Chondrocyte (in vitro differentiated cells): Measurements from ENCODE around the gene CDK17. TPM values are rescaled to one million over a fixed set of nuclear protein-coding genes. Genes with fewer than 3 reads are reported as not detected.
"Not testable (repeated sequence)": the region's sequence is repeated elsewhere in the genome, so short reads cannot be mapped to it uniquely, and the experiment has no call there.

Experiments
- DNase-seq: peaks from one replicate; pipeline ENCODE4 v3.0.0; 2021; ENCODE audit warnings: mixed read lengths, low spot score
- H3K27ac Mint-ChIP-seq: one replicate; pipeline ENCODE4 v1.8.0; 2021; ENCODE audit warnings: mild to moderate bottlenecking, moderate library complexity, mixed read lengths; ENCODE audit not compliant: unreplicated experiment
- H3K27me3 Mint-ChIP-seq: 2 replicates; pipeline ENCODE4 v1.8.0; 2021; ENCODE audit warnings: low read depth, mixed read lengths
- H3K36me3 Mint-ChIP-seq: 2 replicates; pipeline ENCODE4 v1.8.0; 2021; ENCODE audit warnings: low read depth, mixed read lengths
- H3K4me1 Mint-ChIP-seq: 2 replicates; pipeline ENCODE4 v1.8.0; 2021; ENCODE audit warnings: low read depth, mild to moderate bottlenecking, mixed read lengths
- H3K4me3 Mint-ChIP-seq: one replicate; pipeline ENCODE4 v1.8.0; 2021; ENCODE audit warnings: mild to moderate bottlenecking, moderate library complexity, mixed read lengths; ENCODE audit not compliant: unreplicated experiment
- H3K9me3 Mint-ChIP-seq: 2 replicates; pipeline ENCODE4 v1.8.0; 2021; ENCODE audit warnings: low read depth, mixed read lengths
- CTCF ChIP-seq: fragments of 200-600 bp; sonication (generic); IDR thresholded peaks from 2 replicates; pipeline ENCODE4 v1.5.0; 2021; ENCODE audit warnings: antibody characterized with exemption, mild to moderate bottlenecking, moderate library complexity
- total RNA-seq: library from RNA; stranded (reverse); gene quantifications from 3 replicates; pipeline ENCODE4 v1.2.1, GENCODE V29; 2021

CDK17 gene
- total RNA-seq, 1 donor from 2014 or later, result 28.5 TPM

GRCh38 chr12:96424601-96425000 lies 24.4 kb upstream of the CDK17 start:
- H3K4me1 Mint-ChIP-seq, result peaks cover 52% of the 10 kb centered on the region
- no peak for TF ChIP-seq CTCF
- H3K27ac Mint-ChIP-seq, result peak overlapping the region; percentile 17
- no peaks in the 10 kb centered on the region for H3K27me3 Mint-ChIP-seq
- no peaks in the 10 kb centered on the region for H3K36me3 Mint-ChIP-seq
- no peak overlapping the region for H3K4me3 Mint-ChIP-seq
- H3K9me3 Mint-ChIP-seq, result no peaks in the 10 kb centered on the region
- DNase-seq, result no peak

GRCh38 chr12:96422192-96422591 lies 22.0 kb upstream of the CDK17 start:
- TF ChIP-seq CTCF, result no peak
- Mint-ChIP-seq H3K4me1 (peaks cover 38% of the 10 kb centered on the region), H3K27me3 (no peaks in the 10 kb centered on the region), H3K36me3 (no peaks in the 10 kb centered on the region), H3K27ac (no peak overlapping the region), H3K4me3 (no peak overlapping the region), H3K9me3 (no peaks in the 10 kb centered on the region)
- no peak for DNase-seq

GRCh38 chr12:96421014-96421413 lies 20.8 kb upstream of the CDK17 start:
- H3K27ac Mint-ChIP-seq, result no peak overlapping the region
- H3K9me3 Mint-ChIP-seq, result no peaks in the 10 kb centered on the region
- peaks cover 39% of the 10 kb centered on the region for H3K4me1 Mint-ChIP-seq
- H3K27me3 Mint-ChIP-seq, result no peaks in the 10 kb centered on the region
- no peak for TF ChIP-seq CTCF
- no peak overlapping the region for H3K4me3 Mint-ChIP-seq
- no peaks in the 10 kb centered on the region for H3K36me3 Mint-ChIP-seq
- DNase-seq, result no peak

GRCh38 chr12:96420277-96420835 lies 20.1 kb upstream of the CDK17 start:
- no peaks in the 10 kb centered on the region for H3K9me3 Mint-ChIP-seq
- H3K27me3 Mint-ChIP-seq, result no peaks in the 10 kb centered on the region
- DNase-seq, result no peak
- TF ChIP-seq CTCF, result no peak
- no peak overlapping the region for H3K4me3 Mint-ChIP-seq
- no peaks in the 10 kb centered on the region for H3K36me3 Mint-ChIP-seq
- peaks cover 33% of the 10 kb centered on the region for H3K4me1 Mint-ChIP-seq
- H3K27ac Mint-ChIP-seq, result no peak overlapping the region

- Mint-ChIP-seq H3K27me3 (no peaks in the 10 kb centered on the region), H3K4me1 (peaks cover 29% of the 10 kb centered on the region), H3K4me3 (no peak overlapping the region)
Measured at GRCh38 chr12:96419576-96420276, 19.5 kb upstream of the CDK17 start.

GRCh38 chr12:96417688-96418087 lies 17.4 kb upstream of the CDK17 start:
- not testable (repeated sequence) for H3K36me3 Mint-ChIP-seq, DNase-seq, H3K27ac Mint-ChIP-seq, H3K4me3 Mint-ChIP-seq, H3K27me3 Mint-ChIP-seq, H3K9me3 Mint-ChIP-seq
- H3K4me1 Mint-ChIP-seq, result peaks cover 24% of the 10 kb centered on the region

More at GRCh38 chr12:96419576-96420276, 19.5 kb upstream of the CDK17 start:
- Mint-ChIP-seq H3K36me3 (no peaks in the 10 kb centered on the region), H3K27ac (no peak overlapping the region), H3K9me3 (no peaks in the 10 kb centered on the region)
- DNase-seq, result no peak
- TF ChIP-seq CTCF, result no peak
